Neural progenitor cell (in vitro differentiated cells): Measurements from ENCODE around the gene PSG3. TPM values are rescaled to one million over a fixed set of nuclear protein-coding genes. Genes with fewer than 3 reads are reported as not detected.
A peak's percentile ranks its signal among the peaks of the same experiment; 100 is the strongest.
"Not testable (repeated sequence)": the region's sequence is repeated elsewhere in the genome, so short reads cannot be mapped to it uniquely, and the experiment has no call there.

Experiments used
- DNase-seq: peaks from one replicate; pipeline ENCODE4 v3.0.0-alpha.2; 2016; ENCODE audit warnings: low spot score
- H2AFZ ChIP-seq: fragments of 200-600 bp; sonication (generic); replicated peaks from 2 replicates; pipeline ENCODE4 v1.6.1; 2016; ENCODE audit warnings: antibody characterized with exemption
- H3F3A ChIP-seq: fragments of 200-600 bp; sonication (generic); 2 replicates; pipeline ENCODE4 v1.6.1; 2016; ENCODE audit warnings: antibody characterized with exemption, low read depth
- H3K27ac ChIP-seq: fragments of 200-600 bp; sonication (generic); 2 replicates; pipeline ENCODE4 v1.5.1; 2016; ENCODE audit warnings: mild to moderate bottlenecking
- H3K27me3 ChIP-seq: fragments of 200-600 bp; sonication (generic); 2 replicates; pipeline ENCODE4 v1.6.1; 2016; ENCODE audit warnings: mild to moderate bottlenecking, moderate library complexity
- H3K36me3 ChIP-seq: fragments of 200-600 bp; sonication (generic); 2 replicates; pipeline ENCODE4 v1.5.1; 2016
- H3K4me1 ChIP-seq: fragments of 200-600 bp; sonication (generic); 2 replicates; pipeline ENCODE4 v1.6.1; 2016; ENCODE audit warnings: mixed run types
- H3K4me2 ChIP-seq: fragments of 200-600 bp; sonication (generic); 2 replicates; pipeline ENCODE4 v1.6.1; 2016
- H3K4me3 ChIP-seq: fragments of 200-600 bp; sonication (generic); 2 replicates; pipeline ENCODE4 v1.5.1; 2016
- H3K79me2 ChIP-seq: fragments of 200-600 bp; sonication (generic); 2 replicates; pipeline ENCODE4 v1.6.1; 2016; ENCODE audit warnings: low read depth
- H3K9ac ChIP-seq: fragments of 200-600 bp; sonication (generic); 2 replicates; pipeline ENCODE4 v1.6.1; 2016
- H3K9me3 ChIP-seq: fragments of 200-600 bp; sonication (generic); 2 replicates; pipeline ENCODE4 v1.5.1; 2016; ENCODE audit warnings: low read depth
- H4K20me1 ChIP-seq: fragments of 200-600 bp; sonication (generic); 2 replicates; pipeline ENCODE4 v1.6.1; 2016; ENCODE audit warnings: low read depth
- H3K27ac Mint-ChIP-seq: 3 replicates; pipeline ENCODE4 v1.8.0; 2021; ENCODE audit warnings: mixed read lengths
- H3K27me3 Mint-ChIP-seq: 2 replicates; pipeline ENCODE4 v1.8.0; 2022; ENCODE audit warnings: low read depth, mild to moderate bottlenecking, inconsistent platforms, moderate library complexity, mixed read lengths; ENCODE audit not compliant: insufficient read depth
- H3K36me3 Mint-ChIP-seq: 3 replicates; pipeline ENCODE4 v1.8.0; 2021; ENCODE audit warnings: mixed read lengths
- H3K4me1 Mint-ChIP-seq: 3 replicates; pipeline ENCODE4 v1.8.0; 2021; ENCODE audit warnings: mixed read lengths
- H3K4me3 Mint-ChIP-seq: 3 replicates; pipeline ENCODE4 v1.8.0; 2021; ENCODE audit warnings: mild to moderate bottlenecking, moderate library complexity, mixed read lengths
- H3K9me3 Mint-ChIP-seq: 3 replicates; pipeline ENCODE4 v1.8.0; 2020; ENCODE audit warnings: mixed read lengths
- total RNA-seq: library from RNA; depleted of rRNA; stranded (reverse); fragments of >200 nt; gene quantifications from 2 replicates; pipeline ENCODE4 v1.2.3, GENCODE V29; 2015; ENCODE audit warnings: low replicate concordance
- TF ChIP-seq, protein P1 (sequence below): fragments of 200-600 bp; sonication (generic); IDR thresholded peaks from 2 replicates; pipeline ENCODE4 v1.5.1; 2017; ENCODE audit warnings: antibody characterized with exemption, mild to moderate bottlenecking

PSG3 gene
- total RNA-seq, 1 donor from 2014 or later: not detected

DNA sequence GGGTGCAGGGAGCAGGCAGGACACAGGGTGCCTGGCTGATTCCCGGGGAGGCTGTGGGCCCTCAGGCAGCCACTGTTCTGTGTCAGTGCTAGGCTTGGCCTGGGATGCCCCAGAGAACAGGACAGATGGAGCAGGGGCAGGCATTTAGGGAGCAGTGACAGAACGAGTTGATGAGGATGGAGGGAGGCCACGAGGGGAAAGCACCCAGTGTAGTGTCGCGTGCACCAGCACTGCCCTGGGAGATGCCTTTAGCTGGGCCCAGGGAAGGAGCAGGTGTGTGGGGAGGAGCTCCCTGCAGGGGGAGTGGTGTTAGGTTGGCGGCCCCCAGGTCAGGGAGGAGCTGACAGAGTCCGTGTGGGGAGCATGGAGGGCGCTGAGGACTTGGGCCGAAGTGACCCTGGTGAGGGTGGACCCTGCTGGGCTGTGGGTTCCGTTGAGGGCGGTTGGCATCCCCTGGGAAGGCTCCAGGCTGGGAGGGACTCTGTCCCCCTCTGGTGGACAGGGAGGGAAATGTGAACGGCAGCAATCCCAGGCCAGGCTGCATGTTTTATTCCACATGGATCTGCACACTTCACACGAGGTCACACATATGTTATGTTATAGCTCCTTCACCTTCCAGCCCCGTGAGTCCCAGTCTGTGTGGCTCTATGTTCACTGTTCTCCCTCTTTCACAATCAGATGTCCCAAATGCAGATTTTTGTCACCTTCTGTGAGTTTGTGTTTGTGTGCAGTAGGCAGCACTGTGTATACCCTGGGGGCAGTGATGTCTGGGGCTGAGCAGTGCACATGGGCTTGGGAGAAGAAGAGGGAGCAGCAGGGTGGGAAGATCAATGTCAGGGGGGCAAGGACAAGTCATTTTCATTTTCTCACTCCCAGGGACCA, 1.7 kb upstream of the PSG3 start:
- TF ChIP-seq, protein P1, sequence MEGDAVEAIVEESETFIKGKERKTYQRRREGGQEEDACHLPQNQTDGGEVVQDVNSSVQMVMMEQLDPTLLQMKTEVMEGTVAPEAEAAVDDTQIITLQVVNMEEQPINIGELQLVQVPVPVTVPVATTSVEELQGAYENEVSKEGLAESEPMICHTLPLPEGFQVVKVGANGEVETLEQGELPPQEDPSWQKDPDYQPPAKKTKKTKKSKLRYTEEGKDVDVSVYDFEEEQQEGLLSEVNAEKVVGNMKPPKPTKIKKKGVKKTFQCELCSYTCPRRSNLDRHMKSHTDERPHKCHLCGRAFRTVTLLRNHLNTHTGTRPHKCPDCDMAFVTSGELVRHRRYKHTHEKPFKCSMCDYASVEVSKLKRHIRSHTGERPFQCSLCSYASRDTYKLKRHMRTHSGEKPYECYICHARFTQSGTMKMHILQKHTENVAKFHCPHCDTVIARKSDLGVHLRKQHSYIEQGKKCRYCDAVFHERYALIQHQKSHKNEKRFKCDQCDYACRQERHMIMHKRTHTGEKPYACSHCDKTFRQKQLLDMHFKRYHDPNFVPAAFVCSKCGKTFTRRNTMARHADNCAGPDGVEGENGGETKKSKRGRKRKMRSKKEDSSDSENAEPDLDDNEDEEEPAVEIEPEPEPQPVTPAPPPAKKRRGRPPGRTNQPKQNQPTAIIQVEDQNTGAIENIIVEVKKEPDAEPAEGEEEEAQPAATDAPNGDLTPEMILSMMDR: peak; percentile 6
- not testable (repeated sequence) for H3K79me2 ChIP-seq, H2AFZ ChIP-seq, H3K27ac ChIP-seq, H3K36me3 Mint-ChIP-seq, H3K4me2 ChIP-seq, H3K4me3 ChIP-seq, H3F3A ChIP-seq, H3K27me3 Mint-ChIP-seq, H3K4me1 ChIP-seq, H3K4me1 Mint-ChIP-seq, H3K9ac ChIP-seq, H4K20me1 ChIP-seq, H3K9me3 ChIP-seq, H3K36me3 ChIP-seq, DNase-seq, H3K27me3 ChIP-seq, H3K4me3 Mint-ChIP-seq, H3K27ac Mint-ChIP-seq
- H3K9me3 Mint-ChIP-seq: peaks cover 27% of the 10 kb centered on the region

DNA sequence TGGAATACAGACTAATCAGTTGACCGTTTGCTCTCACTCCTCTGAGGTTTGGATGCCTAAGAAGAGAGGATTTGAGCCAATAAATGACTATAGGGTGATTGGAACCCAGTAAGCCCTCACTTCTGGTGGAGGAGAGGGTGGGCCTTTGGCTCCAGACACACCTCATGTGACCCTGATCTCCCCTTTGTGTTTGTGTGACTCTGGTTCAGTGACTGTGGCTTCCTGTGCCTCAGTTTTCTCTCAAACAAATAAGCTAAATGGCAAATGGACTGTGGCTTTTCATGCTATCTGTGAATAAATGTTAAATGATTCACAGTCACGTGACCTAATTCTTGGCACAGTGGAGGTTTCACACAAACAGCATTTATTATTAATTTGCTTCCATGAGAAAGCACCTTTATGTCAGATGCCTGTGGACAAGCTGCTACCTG, 2.7 kb downstream of the PSG3 start:
- not testable (repeated sequence) for H3K9me3 ChIP-seq
- H3K9me3 Mint-ChIP-seq: peaks cover 20% of the 10 kb centered on the region

GRCh38 chr19:42728341-42728740, 11.9 kb downstream of the PSG3 start:
- not testable (repeated sequence) for H3K27ac ChIP-seq, H3F3A ChIP-seq, H3K27ac Mint-ChIP-seq, H3K27me3 ChIP-seq, H3K4me1 Mint-ChIP-seq, H3K4me3 Mint-ChIP-seq, H3K4me2 ChIP-seq, H2AFZ ChIP-seq, H3K79me2 ChIP-seq, H3K4me3 ChIP-seq, H3K9ac ChIP-seq, H3K36me3 ChIP-seq, H3K4me1 ChIP-seq, H3K36me3 Mint-ChIP-seq, H4K20me1 ChIP-seq, H3K9me3 ChIP-seq, DNase-seq, H3K27me3 Mint-ChIP-seq
- H3K9me3 Mint-ChIP-seq: peaks cover 12% of the 10 kb centered on the region

More for the DNA sequence above, 2.7 kb downstream of the PSG3 start:
- not testable (repeated sequence) for H3F3A ChIP-seq, H2AFZ ChIP-seq, H3K27me3 ChIP-seq, H4K20me1 ChIP-seq, H3K36me3 Mint-ChIP-seq, H3K4me2 ChIP-seq, H3K27ac Mint-ChIP-seq, H3K4me3 Mint-ChIP-seq, H3K27me3 Mint-ChIP-seq, H3K79me2 ChIP-seq, DNase-seq, H3K4me1 Mint-ChIP-seq, H3K4me1 ChIP-seq, H3K9ac ChIP-seq, H3K27ac ChIP-seq, H3K36me3 ChIP-seq, H3K4me3 ChIP-seq

DNA sequence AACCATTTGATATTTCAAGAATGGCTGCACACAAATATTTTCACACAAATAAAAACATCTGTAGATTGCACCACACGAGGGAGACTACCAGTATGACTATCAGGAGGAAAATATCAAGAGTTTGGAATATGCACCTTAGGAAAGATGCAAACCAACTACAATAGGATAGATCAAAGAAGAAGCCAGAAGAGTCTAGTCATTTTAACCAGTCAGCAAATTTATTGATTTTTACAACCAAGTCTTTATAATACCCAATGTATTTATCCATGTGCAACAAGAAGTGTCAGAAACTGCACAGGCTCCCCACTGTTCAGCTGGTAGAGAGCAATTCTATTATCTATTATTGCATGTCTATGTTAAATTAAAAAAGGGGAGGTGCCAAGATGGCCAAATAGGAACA, 26.3 kb downstream of the PSG3 start:
- not testable (repeated sequence) for H3K9me3 ChIP-seq, H3K27ac ChIP-seq, H4K20me1 ChIP-seq, H3K4me3 ChIP-seq, H3K27me3 Mint-ChIP-seq, H2AFZ ChIP-seq, H3K4me1 Mint-ChIP-seq, H3K27ac Mint-ChIP-seq, H3F3A ChIP-seq, H3K9ac ChIP-seq, H3K36me3 Mint-ChIP-seq, H3K4me1 ChIP-seq, DNase-seq, H3K36me3 ChIP-seq, H3K79me2 ChIP-seq, H3K4me3 Mint-ChIP-seq, H3K4me2 ChIP-seq, H3K27me3 ChIP-seq
- peaks cover 25% of the 10 kb centered on the region for H3K9me3 Mint-ChIP-seq

GRCh38 chr19:42712753-42713152, 27.5 kb downstream of the PSG3 start:
- H2AFZ ChIP-seq, H3K36me3 ChIP-seq, H3K27me3 ChIP-seq, H4K20me1 ChIP-seq, DNase-seq, H3K27ac ChIP-seq, H3K4me1 ChIP-seq, H3K27me3 Mint-ChIP-seq, H3K79me2 ChIP-seq, H3K9ac ChIP-seq, H3K27ac Mint-ChIP-seq, H3K4me2 ChIP-seq, H3K4me1 Mint-ChIP-seq, H3K9me3 ChIP-seq, H3K36me3 Mint-ChIP-seq, H3K4me3 Mint-ChIP-seq, H3F3A ChIP-seq, H3K4me3 ChIP-seq: not testable (repeated sequence)
- peaks cover 24% of the 10 kb centered on the region for H3K9me3 Mint-ChIP-seq

GRCh38 chr19:42710986-42711385, 29.3 kb downstream of the PSG3 start:
- not testable (repeated sequence) for H3K27me3 ChIP-seq, H3K4me2 ChIP-seq, H3F3A ChIP-seq, H3K79me2 ChIP-seq, H4K20me1 ChIP-seq, H3K4me1 Mint-ChIP-seq, H3K4me3 ChIP-seq, H3K36me3 ChIP-seq, H3K4me3 Mint-ChIP-seq, DNase-seq, H3K27ac ChIP-seq, H3K27me3 Mint-ChIP-seq, H3K9ac ChIP-seq, H3K36me3 Mint-ChIP-seq, H3K9me3 ChIP-seq, H3K27ac Mint-ChIP-seq, H2AFZ ChIP-seq, H3K4me1 ChIP-seq
- peaks cover 20% of the 10 kb centered on the region for H3K9me3 Mint-ChIP-seq
